Muscle layer of duodenum (tissue), 2 donors: Measurements from ENCODE around the gene TECPR1.

Experiments used
- H3K27ac ChIP-seq: one replicate; pipeline ENCODE4 v1.7.0; 2013; ENCODE audit warnings: mild to moderate bottlenecking, low read length
- H3K27me3 ChIP-seq: one replicate; pipeline ENCODE4 v1.7.0; 2013; ENCODE audit warnings: low read depth, mild to moderate bottlenecking, control low read depth, low read length
- H3K36me3 ChIP-seq, 2 donors: one replicate each; pipeline ENCODE4 v1.7.0; 2013; ENCODE audit warnings: low read length in 2 of 2, control low read depth in 1 of 2, mild to moderate bottlenecking in 1 of 2; ENCODE audit not compliant: insufficient read depth in 2 of 2, control insufficient read depth in 1 of 2
- H3K4me1 ChIP-seq, 2 donors: one replicate each; pipeline ENCODE4 v1.7.0; 2013; ENCODE audit warnings: low read length in 2 of 2, mild to moderate bottlenecking in 2 of 2, control low read depth in 1 of 2, moderate library complexity in 1 of 2; ENCODE audit not compliant: insufficient read depth in 2 of 2, control insufficient read depth in 1 of 2
- H3K4me3 ChIP-seq, 2 donors: one replicate each; pipeline ENCODE4 v1.7.0; 2013; ENCODE audit warnings: low read length in 2 of 2, low read depth in 1 of 2, mild to moderate bottlenecking in 1 of 2
- H3K9me3 ChIP-seq, 2 donors: one replicate each; pipeline ENCODE4 v1.7.0; 2013; ENCODE audit warnings: low read length in 2 of 2, control low read depth in 1 of 2, mild to moderate bottlenecking in 1 of 2; ENCODE audit not compliant: control insufficient read depth in 1 of 2
- donor health status: healthy.

The TECPR1 gene

GRCh38 chr7:98191668-98192431 lies 60.2 kb downstream of the TECPR1 start:
- Histone ChIP-seq H3K4me3 (no peak overlapping the region), H3K4me1 (no peaks in the 10 kb centered on the region), H3K27me3 (no peaks in the 10 kb centered on the region), H3K9me3 (no peaks in the 10 kb centered on the region), H3K27ac (no peak overlapping the region), H3K36me3 (peaks cover 25 to 74% of the 10 kb centered on the region in 2 donors)

GRCh38 chr7:98189559-98189958 lies 62.5 kb downstream of the TECPR1 start:
- Histone ChIP-seq H3K4me1 (no peaks in the 10 kb centered on the region), H3K4me3 (no peak overlapping the region), H3K36me3 (peaks cover 24 to 58% of the 10 kb centered on the region in 2 donors), H3K9me3 (no peaks in the 10 kb centered on the region), H3K27ac (no peak overlapping the region), H3K27me3 (no peaks in the 10 kb centered on the region)

- Histone ChIP-seq H3K4me3 (no peak overlapping the region), H3K27ac (no peak overlapping the region), H3K9me3 (no peaks in the 10 kb centered on the region), H3K36me3 (peaks cover 8 to 34% of the 10 kb centered on the region in 2 donors), H3K4me1 (no peaks in the 10 kb centered on the region), H3K27me3 (no peaks in the 10 kb centered on the region)
Measured at GRCh38 chr7:98187138-98187502, 64.9 kb downstream of the TECPR1 start.

- Histone ChIP-seq H3K27ac (no peak overlapping the region), H3K9me3 (no peaks in the 10 kb centered on the region), H3K36me3 (peaks cover 3 to 29% of the 10 kb centered on the region in 2 donors), H3K4me3 (no peak overlapping the region), H3K4me1 (no peaks in the 10 kb centered on the region), H3K27me3 (no peaks in the 10 kb centered on the region)
Measured at GRCh38 chr7:98186452-98187137, 65.4 kb downstream of the TECPR1 start.

- no peak overlapping the region for H3K27ac ChIP-seq
- no peaks in the 10 kb centered on the region for H3K4me1 ChIP-seq
- no peaks in the 10 kb centered on the region for H3K27me3 ChIP-seq
- H3K9me3 ChIP-seq = no peaks in the 10 kb centered on the region
- H3K36me3 ChIP-seq = peaks cover 0 to 19% of the 10 kb centered on the region in 2 donors
- H3K4me3 ChIP-seq = no peak overlapping the region
Measured at GRCh38 chr7:98185101-98185500, 66.9 kb downstream of the TECPR1 start.

GRCh38 chr7:98180751-98181150 lies 71.3 kb downstream of the TECPR1 start:
- peaks cover 0 to 11% of the 10 kb centered on the region in 2 donors for H3K36me3 ChIP-seq
- H3K9me3 ChIP-seq = no peaks in the 10 kb centered on the region
- no peak overlapping the region for H3K4me3 ChIP-seq
- H3K27ac ChIP-seq = no peak overlapping the region
- no peaks in the 10 kb centered on the region for H3K4me1 ChIP-seq
- H3K27me3 ChIP-seq = no peaks in the 10 kb centered on the region

- no peak overlapping the region for H3K27ac ChIP-seq
- no peak overlapping the region for H3K4me3 ChIP-seq
- H3K4me1 ChIP-seq = no peaks in the 10 kb centered on the region
- no peaks in the 10 kb centered on the region for H3K27me3 ChIP-seq
- peaks cover 0 to 24% of the 10 kb centered on the region in 2 donors for H3K36me3 ChIP-seq
- no peaks in the 10 kb centered on the region for H3K9me3 ChIP-seq
Measured at GRCh38 chr7:98178762-98179490, 73.1 kb downstream of the TECPR1 start.

- Histone ChIP-seq H3K27ac (no peak overlapping the region), H3K9me3 (no peaks in the 10 kb centered on the region), H3K4me1 (no peaks in the 10 kb centered on the region), H3K27me3 (no peaks in the 10 kb centered on the region), H3K36me3 (peaks cover 0 to 24% of the 10 kb centered on the region in 2 donors), H3K4me3 (no peak overlapping the region)
Measured at GRCh38 chr7:98178321-98178720, 73.7 kb downstream of the TECPR1 start.

- Histone ChIP-seq H3K4me3 (no peak overlapping the region), H3K36me3 (peaks cover 0 to 24% of the 10 kb centered on the region in 2 donors), H3K27ac (no peak overlapping the region), H3K9me3 (no peaks in the 10 kb centered on the region), H3K27me3 (no peaks in the 10 kb centered on the region), H3K4me1 (no peaks in the 10 kb centered on the region)
Measured at GRCh38 chr7:98177553-98177952, 74.5 kb downstream of the TECPR1 start.

- Histone ChIP-seq H3K4me1 (no peaks in the 10 kb centered on the region), H3K36me3 (peaks cover 0 to 35% of the 10 kb centered on the region in 2 donors), H3K9me3 (no peaks in the 10 kb centered on the region), H3K27ac (no peak overlapping the region), H3K27me3 (no peaks in the 10 kb centered on the region), H3K4me3 (no peak overlapping the region)
Measured at GRCh38 chr7:98175260-98175940, 76.6 kb downstream of the TECPR1 start.
